ENCODE results near the gene AP4S1.
"Not testable (repeated sequence)": the region's sequence is repeated elsewhere in the genome, so short reads cannot be mapped to it uniquely, and the experiment has no call there.

AP4S1 gene

GRCh38 chr14:31085027-31085426 is 59.6 kb downstream of the AP4S1 start:
- DNase-seq (ENCODE audit: low read depth, low spot score): no peak
- Histone ChIP-seq H3K27me3 (ENCODE audit: control insufficient read depth, insufficient read depth, low read length) (no peaks in the 10 kb centered on the region), H3K9me3 (ENCODE audit: control insufficient read depth, insufficient read depth, low read length) (no peaks in the 10 kb centered on the region), H3K27ac (ENCODE audit: low read length) (no peak overlapping the region), H3K36me3 (ENCODE audit: control insufficient read depth, insufficient read depth, low read length) (no peaks in the 10 kb centered on the region), H3K4me3 (ENCODE audit: low read length) (no peak overlapping the region), H3K4me1 (ENCODE audit: control insufficient read depth, insufficient read depth, low read length) (no peaks in the 10 kb centered on the region)
- no CpG with 5 or more reads among the region's 3 CpGs for WGBS (ENCODE audit: insufficient coverage, insufficient read length)

GRCh38 chr14:31086466-31086865 is 61.0 kb downstream of the AP4S1 start:
- WGBS (ENCODE audit: insufficient coverage, insufficient read length): no CpG with 5 or more reads among the region's 9 CpGs
- DNase-seq (ENCODE audit: low read depth, low spot score); H3K9me3 ChIP-seq (ENCODE audit: control insufficient read depth, insufficient read depth, low read length): not testable (repeated sequence)

GRCh38 chr14:31090883-31091764 is 65.7 kb downstream of the AP4S1 start:
- no peak for DNase-seq (ENCODE audit: low read depth, low spot score)
- no peaks in the 10 kb centered on the region for H3K27me3 ChIP-seq (ENCODE audit: control insufficient read depth, insufficient read depth, low read length)
- H3K4me3 ChIP-seq (ENCODE audit: low read length): no peak overlapping the region
- no peaks in the 10 kb centered on the region for H3K9me3 ChIP-seq (ENCODE audit: control insufficient read depth, insufficient read depth, low read length)
- H3K4me1 ChIP-seq (ENCODE audit: control insufficient read depth, insufficient read depth, low read length): no peaks in the 10 kb centered on the region
- no CpG with 5 or more reads among the region's 5 CpGs for WGBS (ENCODE audit: insufficient coverage, insufficient read length)
- no peak overlapping the region for H3K27ac ChIP-seq (ENCODE audit: low read length)
- no peaks in the 10 kb centered on the region for H3K36me3 ChIP-seq (ENCODE audit: control insufficient read depth, insufficient read depth, low read length)

More at GRCh38 chr14:31086466-31086865, 61.0 kb downstream of the AP4S1 start:
- H3K36me3 ChIP-seq (ENCODE audit: control insufficient read depth, insufficient read depth, low read length); H3K4me1 ChIP-seq (ENCODE audit: control insufficient read depth, insufficient read depth, low read length); H3K27me3 ChIP-seq (ENCODE audit: control insufficient read depth, insufficient read depth, low read length); H3K4me3 ChIP-seq (ENCODE audit: low read length); H3K27ac ChIP-seq (ENCODE audit: low read length): not testable (repeated sequence)

- Histone ChIP-seq H3K27ac (ENCODE audit: low read length) (no peak overlapping the region), H3K4me1 (ENCODE audit: control insufficient read depth, insufficient read depth, low read length) (no peaks in the 10 kb centered on the region)
- WGBS (ENCODE audit: insufficient coverage, insufficient read length): no CpG with 5 or more reads among the region's 2 CpGs
Observed at GRCh38 chr14:31092160-31092708, 66.8 kb downstream of the AP4S1 start.

GRCh38 chr14:31093884-31094839 is 68.7 kb downstream of the AP4S1 start:
- WGBS (ENCODE audit: insufficient coverage, insufficient read length): no CpG with 5 or more reads among the region's 10 CpGs
- not testable (repeated sequence) for H3K4me3 ChIP-seq (ENCODE audit: low read length); H3K27ac ChIP-seq (ENCODE audit: low read length); DNase-seq (ENCODE audit: low read depth, low spot score); H3K4me1 ChIP-seq (ENCODE audit: control insufficient read depth, insufficient read depth, low read length); H3K9me3 ChIP-seq (ENCODE audit: control insufficient read depth, insufficient read depth, low read length); H3K36me3 ChIP-seq (ENCODE audit: control insufficient read depth, insufficient read depth, low read length); H3K27me3 ChIP-seq (ENCODE audit: control insufficient read depth, insufficient read depth, low read length)

More at GRCh38 chr14:31092160-31092708, 66.8 kb downstream of the AP4S1 start:
- H3K27me3 ChIP-seq (ENCODE audit: control insufficient read depth, insufficient read depth, low read length): no peaks in the 10 kb centered on the region
- DNase-seq (ENCODE audit: low read depth, low spot score): no peak
- H3K9me3 ChIP-seq (ENCODE audit: control insufficient read depth, insufficient read depth, low read length): no peaks in the 10 kb centered on the region
- no peaks in the 10 kb centered on the region for H3K36me3 ChIP-seq (ENCODE audit: control insufficient read depth, insufficient read depth, low read length)
- H3K4me3 ChIP-seq (ENCODE audit: low read length): no peak overlapping the region

GRCh38 chr14:31095817-31096216 is 70.4 kb downstream of the AP4S1 start:
- whole genome bisulfite sequencing (ENCODE audit: insufficient coverage, insufficient read length): no CpG with 5 or more reads among the region's 8 CpGs
- not testable (repeated sequence) for DNase-seq (ENCODE audit: low read depth, low spot score); H3K27me3 ChIP-seq (ENCODE audit: control insufficient read depth, insufficient read depth, low read length); H3K4me3 ChIP-seq (ENCODE audit: low read length); H3K27ac ChIP-seq (ENCODE audit: low read length); H3K4me1 ChIP-seq (ENCODE audit: control insufficient read depth, insufficient read depth, low read length); H3K36me3 ChIP-seq (ENCODE audit: control insufficient read depth, insufficient read depth, low read length); H3K9me3 ChIP-seq (ENCODE audit: control insufficient read depth, insufficient read depth, low read length)

GRCh38 chr14:31096255-31096654 is 70.8 kb downstream of the AP4S1 start:
- no CpG with 5 or more reads among the region's 6 CpGs for WGBS (ENCODE audit: insufficient coverage, insufficient read length)
- peaks cover 3% of the 10 kb centered on the region; the same call in 1 of the 2 replicates for H3K36me3 ChIP-seq (ENCODE audit: control insufficient read depth, insufficient read depth, low read length)
- no peak overlapping the region for H3K4me3 ChIP-seq (ENCODE audit: low read length)
- H3K4me1 ChIP-seq (ENCODE audit: control insufficient read depth, insufficient read depth, low read length): no peaks in the 10 kb centered on the region
- no peak for DNase-seq (ENCODE audit: low read depth, low spot score)
- no peak overlapping the region for H3K27ac ChIP-seq (ENCODE audit: low read length)
- no peaks in the 10 kb centered on the region for H3K27me3 ChIP-seq (ENCODE audit: control insufficient read depth, insufficient read depth, low read length)
- H3K9me3 ChIP-seq (ENCODE audit: control insufficient read depth, insufficient read depth, low read length): no peaks in the 10 kb centered on the region

- H3K27ac ChIP-seq (ENCODE audit: low read length): no peak overlapping the region
- no peaks in the 10 kb centered on the region for H3K9me3 ChIP-seq (ENCODE audit: control insufficient read depth, insufficient read depth, low read length)
- peaks cover 3% of the 10 kb centered on the region; the same call in 1 of the 2 replicates for H3K36me3 ChIP-seq (ENCODE audit: control insufficient read depth, insufficient read depth, low read length)
- no peak overlapping the region for H3K4me3 ChIP-seq (ENCODE audit: low read length)
- H3K4me1 ChIP-seq (ENCODE audit: control insufficient read depth, insufficient read depth, low read length): no peaks in the 10 kb centered on the region
- WGBS (ENCODE audit: insufficient coverage, insufficient read length): no CpG with 5 or more reads among the region's 1 CpG
- no peak for DNase-seq (ENCODE audit: low read depth, low spot score)
- H3K27me3 ChIP-seq (ENCODE audit: control insufficient read depth, insufficient read depth, low read length): no peaks in the 10 kb centered on the region
Observed at GRCh38 chr14:31097081-31097480, 71.6 kb downstream of the AP4S1 start.

GRCh38 chr14:31106768-31107167 is 81.3 kb downstream of the AP4S1 start:
- no peak overlapping the region for H3K27ac ChIP-seq (ENCODE audit: low read length)
- H3K4me3 ChIP-seq (ENCODE audit: low read length): no peak overlapping the region
- DNase-seq (ENCODE audit: low read depth, low spot score): no peak
- no CpG with 5 or more reads among the region's 3 CpGs for whole genome bisulfite sequencing (ENCODE audit: insufficient coverage, insufficient read length)
- H3K9me3 ChIP-seq (ENCODE audit: control insufficient read depth, insufficient read depth, low read length): no peaks in the 10 kb centered on the region
- H3K4me1 ChIP-seq (ENCODE audit: control insufficient read depth, insufficient read depth, low read length): no peaks in the 10 kb centered on the region
- no peaks in the 10 kb centered on the region for H3K27me3 ChIP-seq (ENCODE audit: control insufficient read depth, insufficient read depth, low read length)
- H3K36me3 ChIP-seq (ENCODE audit: control insufficient read depth, insufficient read depth, low read length): peaks cover 10% of the 10 kb centered on the region; the same call in 1 of the 2 replicates

- Histone ChIP-seq H3K4me3 (ENCODE audit: low read length) (no peak overlapping the region), H3K36me3 (ENCODE audit: control insufficient read depth, insufficient read depth, low read length) (peaks cover 5% of the 10 kb centered on the region; the same call in 1 of the 2 replicates), H3K27me3 (ENCODE audit: control insufficient read depth, insufficient read depth, low read length) (no peaks in the 10 kb centered on the region), H3K27ac (ENCODE audit: low read length) (no peak overlapping the region), H3K4me1 (ENCODE audit: control insufficient read depth, insufficient read depth, low read length) (no peaks in the 10 kb centered on the region), H3K9me3 (ENCODE audit: control insufficient read depth, insufficient read depth, low read length) (no peaks in the 10 kb centered on the region)
- no peak for DNase-seq (ENCODE audit: low read depth, low spot score)
- WGBS (ENCODE audit: insufficient coverage, insufficient read length): no CpG with 5 or more reads among the region's 11 CpGs
Observed at GRCh38 chr14:31109257-31109656, 83.8 kb downstream of the AP4S1 start.

All from iPS DF 6.9 (cell line).